ENCODE results near the gene RAD21L1.

Gene RAD21L1

DNA sequence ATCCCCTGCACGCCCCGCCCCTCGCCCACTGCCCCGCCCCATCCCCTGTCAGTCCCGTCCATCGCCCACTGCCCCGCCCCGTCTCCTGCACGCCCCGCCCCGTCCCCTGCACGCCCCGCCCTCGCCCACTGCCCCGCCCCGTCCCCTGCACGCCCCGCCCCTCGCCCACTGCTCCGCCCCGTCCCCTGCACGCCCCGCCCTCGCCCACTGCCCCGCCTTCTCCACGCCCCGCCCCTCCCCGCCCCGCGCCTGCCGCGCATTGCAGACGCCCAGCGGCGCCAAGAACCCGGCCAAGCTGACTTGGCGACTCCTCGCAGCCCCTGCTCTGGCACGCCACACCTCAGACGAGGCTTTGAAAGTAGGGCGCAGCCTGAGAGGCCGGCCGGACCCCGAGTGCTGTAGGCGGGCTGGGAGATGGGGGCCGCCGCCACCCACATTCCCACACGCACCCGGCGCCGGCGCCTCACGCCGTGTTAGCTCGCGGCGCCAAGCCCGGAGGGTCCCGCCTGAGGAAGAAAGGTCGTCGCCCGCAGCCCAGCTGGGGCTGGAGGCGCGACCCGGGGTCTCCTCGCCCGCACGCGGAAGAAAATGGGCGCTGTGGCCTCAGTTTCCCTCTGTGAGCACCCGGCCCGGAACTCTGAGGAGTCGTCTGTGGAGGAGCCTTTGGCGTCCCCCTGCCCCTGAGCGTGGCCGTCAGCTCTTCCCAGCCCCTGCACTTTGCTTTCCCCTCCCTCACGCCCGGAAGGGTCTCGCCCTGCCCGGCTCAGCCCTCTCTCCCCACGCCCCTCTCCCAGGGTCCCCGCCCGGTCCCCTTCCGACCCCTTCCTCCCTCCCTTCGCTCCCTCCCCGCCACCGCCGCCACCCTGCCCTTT is at the start of gene RAD21L1:
TSS of gene RAD21L1 (plus strand) at position 262 of the 872 bp plus-strand sequence. CDS start 2,410 bp downstream, outside the sequence.
- DNase-seq: peak; percentile 73 to 85 (median 78)

DNA sequence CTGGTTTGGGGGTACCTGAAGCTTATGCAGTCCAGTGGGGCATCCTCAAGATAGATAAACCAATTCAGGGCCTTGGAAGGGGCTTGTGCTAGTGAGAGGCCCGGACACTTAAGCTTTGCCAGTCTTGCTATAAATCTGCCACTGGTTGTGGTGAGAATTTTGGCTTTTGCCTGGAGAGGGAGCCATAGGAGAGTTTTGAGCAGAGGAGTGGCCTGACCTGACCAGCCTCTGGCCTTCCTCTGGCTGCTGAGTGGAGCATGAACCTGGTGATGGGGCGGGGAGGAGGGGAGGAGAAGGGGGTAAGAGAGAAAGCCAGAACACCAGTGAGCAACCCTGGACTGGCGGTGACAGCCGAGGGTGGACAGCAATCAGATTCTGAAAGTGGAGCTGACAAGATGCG is 48.2 kb upstream of the RAD21L1 start:
- DNase-seq: no peak

DNA sequence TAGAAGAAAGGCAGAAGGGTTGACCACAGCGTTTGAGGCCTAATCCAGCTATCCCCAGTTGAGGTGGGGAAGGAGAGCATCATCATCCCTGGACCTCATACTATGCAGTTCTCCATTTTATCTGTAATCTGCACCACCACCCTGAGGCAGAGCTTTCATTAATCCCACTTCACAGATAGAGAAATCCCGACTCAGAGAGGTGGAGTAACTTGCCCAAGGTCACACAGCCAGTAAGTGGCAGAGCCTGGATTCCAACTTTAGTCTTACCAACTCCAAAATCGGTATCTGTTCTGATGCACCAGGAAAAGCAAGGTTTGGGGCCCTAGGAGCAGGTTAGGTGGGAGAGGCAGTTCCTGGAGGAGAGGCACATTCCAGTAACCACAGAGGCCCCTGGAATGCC is 47.7 kb upstream of the RAD21L1 start:
- no peak for DNase-seq

DNA sequence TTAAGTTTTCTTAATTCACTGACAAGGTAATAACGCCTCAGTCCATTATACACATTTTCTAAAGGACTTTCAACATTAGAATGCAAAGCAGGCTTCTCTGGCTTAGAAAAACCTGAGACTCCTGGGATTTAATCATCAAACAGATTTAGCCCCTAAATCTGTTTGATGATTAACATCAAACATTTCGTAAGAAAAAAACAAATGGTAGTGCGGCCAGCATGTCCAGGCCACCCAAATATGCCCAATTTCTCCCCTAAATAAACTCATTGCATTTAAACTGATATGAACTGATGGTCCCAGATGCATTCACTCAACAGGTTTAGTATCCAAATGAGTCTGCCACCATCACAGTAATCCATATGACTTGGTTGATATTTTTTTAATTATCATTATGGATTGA is 47.2 kb upstream of the RAD21L1 start:
- DNase-seq: no peak

DNA sequence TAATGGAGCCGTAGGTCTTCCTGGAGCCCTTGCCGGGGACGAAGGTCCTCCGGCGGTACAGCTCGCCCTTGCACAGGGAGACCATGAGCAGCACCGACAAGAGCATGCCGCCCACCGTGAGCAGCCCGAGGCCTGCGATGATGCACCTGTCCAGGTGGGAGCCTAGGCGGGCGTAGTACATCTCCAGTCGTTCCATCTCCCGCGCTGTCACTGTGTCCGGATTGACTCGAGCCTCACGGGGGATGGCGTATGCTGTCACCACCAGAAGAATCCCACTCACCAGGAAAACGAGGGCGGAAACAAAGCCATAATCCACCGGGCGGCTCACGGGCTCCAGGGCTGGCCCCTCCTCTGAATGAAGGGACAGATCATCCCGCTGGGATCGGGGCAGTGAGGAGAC is 44.9 kb upstream of the RAD21L1 start:
- no peak for DNase-seq

DNA sequence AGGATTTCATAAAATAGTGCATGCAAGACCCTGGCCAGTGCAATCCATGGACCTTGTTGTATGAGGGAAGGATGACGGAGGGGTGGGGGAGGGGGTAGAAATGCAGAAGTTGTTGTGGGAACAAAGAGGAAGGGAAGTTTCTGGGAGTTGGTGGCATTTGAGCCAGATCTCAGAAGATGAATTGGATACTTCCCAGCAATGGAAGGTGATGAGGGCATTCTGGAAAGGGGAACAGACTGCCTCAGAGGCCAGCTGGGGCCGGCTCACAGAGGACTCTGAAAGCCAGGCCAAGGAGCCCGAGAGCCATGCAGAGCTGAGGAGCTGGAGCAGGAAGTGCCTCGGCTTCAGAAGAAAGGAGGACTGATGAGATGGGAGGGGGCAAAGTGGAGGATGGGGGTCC is 43.7 kb upstream of the RAD21L1 start:
- no peak for DNase-seq

DNA sequence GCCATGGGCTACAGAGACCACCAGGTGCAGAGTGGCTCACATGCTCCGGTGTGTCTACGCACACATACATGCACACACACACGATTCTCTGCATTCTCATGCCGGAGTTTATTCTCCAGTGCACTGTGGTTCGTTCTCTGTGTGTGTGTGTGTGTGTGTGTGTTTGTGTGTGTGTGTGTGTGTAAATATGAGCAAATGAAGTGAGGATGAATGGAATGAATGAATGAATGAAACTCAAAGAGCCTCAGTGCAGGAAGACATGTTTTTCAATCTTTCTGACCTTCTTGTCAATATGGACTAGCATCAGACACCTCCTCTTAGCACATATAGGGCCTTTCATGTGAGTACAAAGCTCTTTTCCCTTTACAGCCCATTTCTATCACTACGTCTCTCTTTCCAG is 42.7 kb upstream of the RAD21L1 start:
- no peak for DNase-seq

DNA sequence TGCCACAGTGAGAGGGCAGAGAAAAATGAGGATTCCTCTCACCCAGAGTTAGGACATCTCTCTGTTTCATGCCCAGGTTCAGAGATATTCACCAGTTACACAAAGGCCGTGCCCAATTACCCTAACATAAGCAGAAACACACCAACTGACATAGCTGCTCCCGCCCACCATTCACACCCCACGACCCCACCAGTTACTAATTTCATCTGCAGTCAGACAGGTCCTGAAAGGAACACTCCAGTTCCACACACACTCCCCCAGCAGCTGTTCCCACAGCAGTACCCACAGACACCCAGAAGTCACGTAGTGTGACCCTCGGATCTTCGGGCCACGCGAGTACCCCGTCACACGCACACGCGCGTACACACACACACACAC is 41.6 kb upstream of the RAD21L1 start:
- no peak for DNase-seq

DNA sequence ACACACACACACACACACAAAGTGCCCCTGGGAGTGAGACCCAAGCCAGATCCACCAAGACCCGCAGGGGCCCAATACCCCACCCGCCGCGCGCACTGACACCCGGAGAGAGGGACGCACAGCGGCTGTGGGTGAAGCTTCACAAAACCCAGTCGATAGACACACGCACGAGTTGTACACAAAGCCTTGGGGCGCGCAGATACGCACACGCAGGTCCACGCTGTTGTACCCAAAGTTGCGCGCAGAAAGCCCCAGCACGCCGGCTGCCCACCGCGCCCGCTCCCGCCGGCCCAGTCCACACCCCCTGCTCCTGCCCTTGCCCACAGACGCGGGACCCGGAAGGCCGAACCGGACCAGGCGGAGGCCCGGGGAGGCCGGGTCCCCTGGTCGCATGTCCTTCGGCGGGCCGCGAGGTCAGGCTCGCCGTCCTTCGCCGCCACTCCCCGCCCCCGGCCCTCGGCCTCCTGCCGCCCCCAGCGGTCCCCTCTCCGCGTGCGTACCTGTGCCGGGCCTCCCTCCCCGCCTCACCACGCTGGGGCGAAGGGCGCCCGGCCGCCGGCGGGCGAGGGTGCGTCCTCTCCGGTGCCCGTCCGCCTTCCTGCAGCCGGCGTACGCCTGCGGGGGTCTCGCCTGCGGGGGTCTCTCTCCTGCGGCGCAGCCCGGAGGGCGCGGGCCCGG is 41.1 kb upstream of the RAD21L1 start, which contains the start of gene TMEM74B:
TSS of gene TMEM74B (minus strand) at position 344 of the 678 bp plus-strand sequence. CDS start 1,180 bp downstream, outside the sequence.
- DNase-seq: no peak

DNA sequence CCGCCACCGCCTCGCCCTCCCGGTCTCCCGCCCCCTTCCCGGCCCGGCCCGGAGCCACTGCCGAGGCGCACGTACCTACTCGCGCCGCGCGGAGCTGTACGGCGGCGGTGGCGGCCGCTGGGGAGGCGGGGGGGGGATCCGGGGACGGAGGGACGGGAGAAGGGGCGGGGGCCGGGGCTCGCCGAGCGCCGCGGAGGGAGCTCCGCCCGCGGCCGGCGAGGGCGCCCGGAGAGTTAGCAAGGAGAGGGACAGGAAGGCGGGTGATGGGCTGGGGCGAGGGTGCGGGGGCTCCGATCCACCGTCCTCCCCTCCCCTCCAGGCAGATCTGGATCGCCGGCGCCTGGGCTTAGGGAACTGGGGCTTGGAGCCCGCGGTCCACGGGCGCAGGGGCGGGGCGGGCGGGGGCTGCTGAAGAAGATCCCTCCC is 40.5 kb upstream of the RAD21L1 start:
- no peak for DNase-seq

DNA sequence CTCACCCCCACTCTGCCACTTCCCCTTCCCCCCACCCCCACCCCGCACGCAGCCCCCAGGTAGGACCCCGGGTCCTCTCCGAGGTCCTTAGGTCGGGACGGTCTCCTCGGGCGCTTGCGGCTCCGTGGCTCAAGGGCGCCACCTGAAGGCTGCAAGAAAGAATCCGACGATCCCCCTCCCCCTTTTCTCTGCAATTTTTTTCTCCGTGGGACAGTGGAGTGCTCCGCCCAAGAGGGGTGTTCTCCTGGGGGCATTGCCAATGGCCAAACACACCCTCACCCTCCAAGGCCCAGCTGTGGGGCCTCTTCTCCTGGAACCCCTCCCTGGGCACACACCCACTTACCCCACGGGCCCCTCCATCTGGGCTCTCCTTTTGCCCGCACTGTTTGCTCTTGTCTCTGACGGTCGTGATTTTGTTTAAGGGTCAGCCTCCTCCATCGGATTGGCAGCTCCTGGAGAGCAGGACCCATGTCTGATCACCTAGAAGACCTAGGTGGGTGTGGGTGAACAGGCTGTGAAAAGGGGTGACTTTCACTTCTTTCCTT is 40.0 kb upstream of the RAD21L1 start:
- no peak for DNase-seq

DNA sequence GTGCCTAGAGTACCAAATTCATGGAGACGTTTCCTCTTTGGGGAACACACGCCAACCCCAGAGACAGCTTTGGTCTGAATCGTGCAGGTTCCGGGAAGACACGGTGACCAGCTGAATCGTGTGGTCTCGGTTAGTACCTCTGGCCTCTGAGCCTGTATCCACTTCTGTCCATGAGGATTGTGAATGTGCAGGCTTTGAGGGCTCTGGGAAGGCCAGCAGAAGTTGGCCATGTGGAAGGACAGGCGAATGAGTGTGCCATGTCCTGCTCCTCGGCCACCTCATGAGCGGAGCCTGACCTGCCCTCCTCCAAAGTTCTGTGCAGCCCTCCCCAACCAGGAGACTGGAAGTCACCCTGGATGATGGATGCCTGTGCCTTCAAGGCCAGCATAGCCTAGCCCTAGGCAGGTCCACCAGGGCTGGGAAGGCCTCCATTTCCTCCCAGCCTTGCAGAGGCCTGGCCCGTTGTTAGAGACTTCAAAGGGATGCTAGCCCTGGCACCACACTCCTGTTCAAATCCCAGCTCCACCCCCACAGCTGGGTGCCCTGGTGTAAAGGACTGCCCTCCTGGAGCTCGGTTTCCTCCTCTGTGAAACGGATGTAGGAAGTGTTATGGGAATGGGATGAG is 39.4 kb upstream of the RAD21L1 start:
- DNase-seq: no peak

DNA sequence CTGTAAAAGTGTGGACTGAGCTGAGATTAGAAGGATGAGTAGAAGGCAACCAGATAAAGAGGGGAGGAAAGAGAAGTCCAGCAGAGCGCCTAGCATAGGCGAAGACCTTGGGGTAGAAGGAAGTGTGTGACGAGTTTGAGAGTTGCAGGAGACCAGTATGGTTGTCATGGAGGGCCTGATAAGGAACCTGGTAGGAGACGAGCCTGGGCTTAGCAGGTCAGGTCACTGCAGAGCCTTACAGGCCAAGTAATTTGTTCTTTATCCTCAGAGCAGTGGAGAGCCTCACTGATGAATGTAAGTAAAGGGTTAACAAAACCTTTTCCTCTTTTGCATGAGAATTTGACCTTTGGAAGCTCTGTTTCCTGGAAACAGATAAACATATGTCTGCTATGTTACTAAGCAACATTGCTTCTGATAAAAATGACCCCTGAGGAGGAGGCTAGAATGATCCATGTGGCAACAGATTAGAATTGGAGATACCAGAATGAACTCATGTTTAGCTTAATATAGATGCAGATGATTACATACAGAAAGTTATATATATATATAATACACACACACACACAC is 38.2 kb upstream of the RAD21L1 start:
- no peak for DNase-seq

DNA sequence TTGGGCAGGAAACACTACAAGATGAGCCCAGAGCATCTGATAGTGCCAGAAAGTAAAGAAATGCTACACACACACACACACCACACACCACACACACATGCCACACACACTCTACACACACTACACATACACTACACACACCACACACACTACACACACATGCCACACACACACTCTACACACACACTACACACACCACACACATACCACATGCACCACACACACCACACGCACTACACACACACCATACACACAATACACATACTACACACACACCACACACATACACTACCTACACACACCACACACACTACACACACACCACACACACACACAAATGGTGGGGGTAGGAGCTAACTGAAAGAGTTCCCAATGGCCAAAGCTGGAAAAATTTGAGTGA is 37.5 kb upstream of the RAD21L1 start:
- DNase-seq: no peak

DNA sequence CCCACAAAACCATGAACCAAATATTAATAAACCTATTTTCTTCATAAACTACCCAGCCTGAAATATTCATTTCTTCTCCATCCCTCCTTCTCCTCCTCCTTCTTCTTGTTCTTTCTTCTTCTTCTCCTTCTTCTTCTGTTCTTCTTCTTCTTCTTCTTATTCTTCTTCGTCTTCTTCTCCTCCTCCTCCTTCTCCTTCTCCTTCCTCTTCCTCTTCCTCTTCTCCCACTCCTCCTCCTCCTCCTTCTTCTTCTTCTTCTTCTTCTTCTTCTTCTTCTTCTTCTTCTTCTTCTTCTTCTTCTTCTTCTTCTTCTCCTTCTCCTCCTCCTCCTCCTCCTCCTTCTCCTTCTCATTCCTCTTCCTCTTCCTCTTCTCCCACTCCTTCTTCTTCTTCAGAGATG is 36.0 kb upstream of the RAD21L1 start:
- no peak for DNase-seq

DNA sequence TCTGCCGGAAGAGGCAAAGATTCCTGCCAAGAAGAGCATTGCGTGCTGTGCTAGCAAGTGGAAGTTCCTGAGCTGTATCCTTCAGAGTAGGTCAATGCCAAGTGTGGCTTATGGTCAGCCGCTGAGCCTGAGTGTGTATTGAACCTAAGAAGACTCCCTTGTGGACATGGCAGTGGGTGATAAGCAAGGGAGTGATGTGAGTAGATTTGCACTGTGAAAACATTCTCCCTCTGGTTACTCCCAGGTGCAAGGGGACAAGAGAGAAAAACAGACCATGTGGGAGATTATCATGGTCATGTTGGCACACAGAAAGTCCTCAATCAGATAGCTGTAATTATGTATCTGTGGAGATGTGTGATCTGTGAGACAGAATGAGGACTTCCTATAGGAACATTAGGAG is 35.0 kb upstream of the RAD21L1 start:
- DNase-seq: no peak

DNA sequence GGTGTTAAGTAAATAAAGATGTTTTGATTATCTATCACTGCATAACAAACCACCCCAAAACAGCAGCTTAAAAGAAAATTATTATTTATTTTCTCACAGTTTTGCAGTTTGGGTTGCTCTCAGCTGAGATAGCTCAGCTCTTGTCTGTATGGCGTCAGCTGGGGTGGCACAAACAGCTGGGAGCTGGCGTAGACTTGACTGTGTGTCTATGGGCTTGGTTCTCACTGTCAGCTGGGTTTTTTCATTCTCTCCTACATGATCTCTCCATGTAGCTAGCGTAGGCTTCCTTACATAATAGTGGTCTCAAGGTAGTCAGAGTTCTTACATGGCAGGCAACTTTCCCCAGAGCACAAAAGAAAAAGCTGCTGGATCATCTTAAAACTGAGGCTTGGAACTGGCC is 34.5 kb upstream of the RAD21L1 start:
- no peak for DNase-seq

DNA sequence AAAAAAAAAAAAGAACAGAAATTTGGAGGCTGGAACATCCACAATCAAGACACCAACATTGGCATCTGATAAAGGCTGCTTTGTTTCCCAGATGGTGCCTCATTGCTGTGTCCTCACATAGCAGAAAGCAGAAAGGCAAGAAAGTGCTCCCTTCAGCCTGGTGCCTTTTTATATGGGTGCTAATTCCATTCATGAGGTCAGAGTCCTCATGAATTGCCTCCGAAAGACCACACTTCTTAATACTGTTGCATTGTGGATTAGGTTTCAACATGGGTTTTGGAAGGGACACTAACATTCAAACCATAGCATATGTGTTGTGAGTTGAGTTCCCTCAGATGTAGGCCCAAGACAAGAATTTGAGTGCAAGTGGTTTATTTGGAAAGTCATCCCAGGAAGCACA is 30.6 kb upstream of the RAD21L1 start:
- DNase-seq: no peak

DNA sequence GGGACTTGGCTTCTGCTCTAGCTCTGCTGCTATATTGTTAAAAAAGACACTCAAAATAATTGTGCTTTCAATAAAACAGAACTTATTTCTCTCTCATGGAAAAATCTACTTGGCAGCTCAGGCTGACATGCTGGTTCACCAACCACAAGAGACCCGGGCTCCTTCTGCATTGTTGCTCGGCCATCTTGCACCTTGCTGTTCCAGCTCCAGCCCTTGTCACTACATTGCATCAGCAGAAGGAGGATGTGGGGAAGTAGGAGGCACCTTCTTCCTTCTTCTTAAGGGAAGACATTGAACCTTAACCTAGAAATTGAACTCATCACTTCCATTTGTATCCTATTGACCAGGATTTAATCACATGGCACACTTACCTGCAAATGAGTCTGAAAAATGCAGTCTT is 29.2 kb upstream of the RAD21L1 start:
- no peak for DNase-seq

DNA sequence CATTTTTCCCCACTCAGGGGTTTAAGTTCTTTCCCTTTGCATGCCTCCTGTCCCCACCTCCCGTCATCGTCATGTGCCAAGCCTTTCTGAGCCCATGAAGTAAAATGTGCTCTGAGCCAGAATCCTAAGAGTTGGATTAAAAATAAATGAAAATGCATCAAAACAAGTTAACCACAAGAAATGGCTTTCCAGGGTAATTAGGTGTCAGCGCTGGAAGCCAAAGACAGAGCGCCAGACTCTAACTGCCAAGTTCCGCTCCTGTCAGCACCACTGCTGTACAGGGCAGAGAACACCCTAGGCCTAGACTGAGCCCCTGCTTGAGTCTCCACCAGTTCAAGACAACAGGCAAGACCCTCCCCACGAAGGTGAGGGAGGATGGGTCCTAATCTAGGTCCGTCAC is 28.0 kb upstream of the RAD21L1 start:
- DNase-seq: no peak

DNA sequence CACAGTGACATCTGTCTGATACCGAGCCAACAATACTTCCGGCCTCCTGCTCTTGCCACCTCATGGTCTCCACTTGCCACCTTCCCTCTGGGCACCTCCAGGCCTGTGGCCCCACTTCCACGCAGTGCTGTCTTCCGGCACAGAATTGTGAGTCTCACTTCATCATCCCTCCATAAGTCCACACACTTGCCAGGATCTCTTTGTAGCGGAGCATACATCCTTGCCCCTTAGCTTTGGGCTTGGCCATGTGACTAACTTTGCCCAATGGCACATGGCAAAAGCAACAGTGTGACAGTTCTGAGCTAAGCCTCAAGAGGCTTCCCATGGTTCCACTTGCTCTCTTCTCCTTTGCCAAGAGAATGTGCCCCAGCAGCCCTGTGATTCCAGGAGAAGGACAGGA is 27.1 kb upstream of the RAD21L1 start:
- DNase-seq: no peak

DNA sequence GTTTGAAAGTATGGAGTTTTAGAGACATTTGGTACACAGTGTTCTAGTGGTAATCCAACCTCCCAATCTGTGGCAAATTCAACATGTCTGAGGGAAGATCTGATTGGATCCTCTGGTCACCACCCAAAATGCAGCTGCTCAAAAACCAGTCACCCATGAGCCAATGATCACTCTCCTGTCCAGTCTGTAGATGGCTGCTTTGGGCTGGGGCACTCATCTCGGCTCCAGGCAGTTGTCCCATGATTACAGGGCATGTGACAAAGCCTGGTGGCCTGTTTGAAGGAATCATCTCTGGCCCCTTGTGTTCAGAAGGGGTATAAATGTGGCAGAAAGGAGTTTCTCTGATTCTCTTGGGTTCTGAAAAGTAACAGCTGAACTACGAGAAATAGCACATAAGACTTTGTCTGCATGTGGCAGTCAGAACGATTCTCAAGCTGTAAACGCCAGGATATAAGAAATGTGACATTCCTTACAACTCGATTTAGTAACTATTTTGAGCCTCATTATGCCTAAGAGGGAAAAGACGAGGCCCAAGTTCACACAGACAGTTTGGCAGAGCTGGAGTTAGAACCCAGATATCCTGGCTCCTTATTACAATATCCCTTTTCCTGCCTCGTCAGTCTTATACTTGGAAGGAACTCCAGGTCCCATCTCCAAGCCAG is 26.5 kb upstream of the RAD21L1 start:
- DNase-seq: no peak

DNA sequence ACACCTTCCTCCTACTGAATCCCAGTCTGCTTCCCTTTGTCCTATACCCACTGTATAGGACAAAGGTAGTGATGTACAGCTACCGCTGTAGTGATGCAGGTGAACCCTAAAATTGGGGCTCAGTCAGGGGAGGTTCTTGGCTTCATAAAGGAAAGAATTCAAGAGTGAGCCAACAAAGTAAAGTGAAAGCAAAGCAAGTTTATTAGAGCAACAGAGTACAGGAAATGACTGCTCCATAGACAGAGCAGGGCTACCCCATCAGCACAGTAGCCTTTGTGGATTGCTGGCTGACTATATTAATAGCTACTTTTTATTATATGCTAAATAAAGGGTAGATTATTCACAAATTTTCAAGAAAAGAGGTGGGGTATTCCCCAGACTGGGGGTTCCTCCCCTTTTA is 25.9 kb upstream of the RAD21L1 start:
- DNase-seq: no peak
